ENCODE measurements around the gene FOXP1.
A peak's percentile ranks its signal among the peaks of the same experiment; 100 is the strongest.

Gene FOXP1

GRCh38 chr3:71250026-71250425, 333.5 kb downstream of the FOXP1 start:
- DNase-seq, result no peak

GRCh38 chr3:71247958-71248335, 335.6 kb downstream of the FOXP1 start:
- no peak for DNase-seq

- DNase-seq, result no peak
These were observed 336.1 kb downstream of the FOXP1 start for GRCh38 chr3:71247221-71247957.

GRCh38 chr3:71245971-71246880, 337.3 kb downstream of the FOXP1 start:
- DNase-seq, result no peak

- no peak for DNase-seq
These were observed 338.6 kb downstream of the FOXP1 start for GRCh38 chr3:71244826-71245488.

DNA sequence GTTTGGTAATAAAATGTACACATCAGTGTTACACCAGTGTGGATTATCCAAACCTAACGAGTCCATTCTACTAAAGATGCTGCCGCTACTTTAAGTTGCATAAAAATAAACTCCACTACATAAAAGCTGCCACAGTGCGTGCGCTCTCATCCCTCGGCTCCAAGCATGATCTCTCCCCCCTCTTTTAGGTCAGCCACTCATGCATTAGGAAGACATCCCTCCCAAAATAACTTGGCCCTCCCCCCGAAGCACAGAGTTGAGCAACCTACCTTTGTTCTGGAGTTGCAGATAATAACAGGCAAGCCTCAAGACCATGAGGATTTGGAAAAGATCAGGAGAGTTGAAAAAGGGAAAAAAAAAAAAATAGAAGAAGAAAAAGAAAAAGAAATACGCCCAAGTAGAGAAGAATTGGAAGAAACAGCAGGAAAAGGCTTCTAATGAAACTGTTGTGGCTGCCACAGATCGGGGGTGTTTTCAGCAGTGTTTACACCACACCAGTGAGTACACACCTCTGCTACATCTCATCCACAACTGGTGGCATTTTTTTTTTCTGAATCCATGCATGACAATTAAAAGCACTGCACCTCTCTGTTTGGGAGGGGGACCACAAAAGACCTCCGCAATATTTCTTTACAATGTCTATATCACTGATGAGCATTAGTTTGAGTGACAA, 339.2 kb downstream of the FOXP1 start:
- DNase-seq, result no peak

DNA sequence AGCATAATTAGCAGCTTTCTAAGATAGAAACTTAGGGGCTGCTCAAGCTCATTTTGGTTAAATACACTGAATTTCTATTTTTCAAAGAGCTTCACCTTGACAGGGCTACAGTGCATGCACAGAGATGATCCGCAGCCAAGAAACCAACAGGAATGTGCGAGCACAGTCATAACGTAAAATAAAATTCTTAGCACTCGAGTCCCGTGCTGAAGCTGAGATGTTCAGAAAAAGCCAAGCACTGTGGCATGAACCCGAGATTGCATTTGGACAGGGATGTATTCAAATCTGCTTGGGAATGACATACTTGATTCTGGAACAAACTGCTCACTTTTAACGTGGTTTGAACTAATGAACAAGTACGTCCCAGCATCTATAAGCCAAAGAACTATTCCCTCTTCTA, 340.3 kb downstream of the FOXP1 start:
- no peak for DNase-seq

DNA sequence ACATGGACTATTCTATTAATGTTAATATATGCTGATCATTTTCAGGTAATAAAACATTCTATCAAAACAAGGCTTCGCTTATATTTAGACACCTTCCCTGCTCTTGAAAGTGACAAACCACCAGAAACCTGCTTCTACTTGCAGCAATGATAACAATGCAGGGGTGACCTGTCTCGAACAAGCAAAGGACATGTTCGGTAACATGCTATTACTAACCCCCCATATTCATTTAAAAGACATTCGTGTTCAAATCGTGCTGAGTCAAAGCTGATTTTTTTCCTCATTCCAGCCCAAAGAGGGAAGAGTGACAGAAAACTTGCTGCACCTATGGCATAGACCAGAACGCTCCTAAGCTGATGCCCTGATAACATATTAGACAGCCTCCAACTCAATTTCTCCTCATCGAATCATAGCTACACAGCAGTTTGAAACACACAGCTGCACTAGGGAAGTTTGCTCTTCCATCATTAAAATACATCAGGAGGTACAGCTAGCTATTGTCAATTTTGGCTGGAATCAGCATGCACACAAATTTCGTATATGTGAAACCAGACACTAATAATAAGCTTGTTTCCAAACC, 341.5 kb downstream of the FOXP1 start:
- DNase-seq, result no peak

DNA sequence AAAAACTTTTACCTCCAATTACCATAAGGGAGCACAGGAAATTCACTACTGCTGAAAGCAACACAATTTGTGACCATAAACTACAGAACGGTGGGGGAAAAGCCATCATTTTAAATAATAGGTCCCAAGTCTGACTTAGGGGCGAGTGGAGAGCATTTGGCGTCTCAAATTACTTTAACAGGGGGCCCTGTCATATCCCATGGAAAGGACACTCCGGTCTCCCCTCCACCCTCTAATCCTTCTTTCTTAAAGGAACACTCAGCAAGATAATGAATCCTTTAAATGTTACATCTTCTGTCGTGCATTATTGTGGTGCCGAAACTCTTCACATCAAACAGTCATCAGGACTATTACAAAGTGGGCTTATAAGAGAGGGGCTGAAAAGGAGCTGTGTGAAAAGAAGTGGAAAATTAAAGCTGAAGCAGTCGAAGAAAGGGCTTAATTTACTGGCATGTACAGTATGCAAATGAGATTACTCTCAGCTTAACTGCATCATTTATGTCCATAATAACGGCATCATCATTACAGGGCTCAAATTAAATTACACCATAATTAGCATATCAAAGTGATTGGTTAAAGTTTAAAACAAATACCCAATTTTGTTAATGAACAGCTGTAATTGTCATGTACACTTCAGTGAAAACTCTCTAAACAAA, 342.2 kb downstream of the FOXP1 start:
- DNase-seq, result no peak

DNA sequence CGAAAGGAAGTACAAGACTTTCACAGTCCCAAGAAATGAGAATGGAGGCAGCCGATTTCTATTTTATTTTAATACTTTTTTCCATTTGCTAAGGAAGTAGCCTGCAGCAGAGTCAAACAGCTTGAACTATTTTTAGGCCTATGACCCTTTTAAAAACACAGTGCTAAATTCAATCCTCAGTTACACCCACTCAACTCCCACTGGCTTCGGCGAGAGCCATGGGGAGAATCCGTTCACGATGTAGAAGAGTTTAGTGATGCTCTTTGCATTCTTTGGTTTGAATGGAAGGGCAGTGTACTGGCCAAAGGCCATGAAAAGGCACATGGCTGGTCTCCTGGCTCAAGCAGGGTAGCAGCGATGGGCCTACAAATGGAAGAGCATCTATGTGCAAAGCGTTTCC, 343.5 kb downstream of the FOXP1 start:
- no peak for DNase-seq

DNA sequence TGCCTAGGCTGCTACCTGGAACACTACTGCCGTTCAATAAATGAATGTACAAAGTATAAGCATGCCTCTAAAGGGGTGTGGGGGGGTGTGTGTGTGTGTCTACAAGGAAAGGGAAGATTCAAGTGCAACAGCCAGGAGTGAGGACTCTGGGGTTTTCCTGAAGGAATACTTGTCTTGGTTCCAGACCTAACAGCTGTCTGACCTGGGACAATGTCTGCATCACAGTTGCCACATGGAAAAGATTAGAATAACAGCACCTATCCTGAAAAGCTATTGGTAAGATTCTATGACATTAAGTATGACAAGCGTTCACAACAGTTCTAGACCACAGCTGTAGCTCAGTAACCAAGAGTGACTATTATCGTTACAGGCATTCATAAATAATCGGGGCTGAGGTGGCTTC, 345.2 kb downstream of the FOXP1 start:
- DNase-seq, result no peak

DNA sequence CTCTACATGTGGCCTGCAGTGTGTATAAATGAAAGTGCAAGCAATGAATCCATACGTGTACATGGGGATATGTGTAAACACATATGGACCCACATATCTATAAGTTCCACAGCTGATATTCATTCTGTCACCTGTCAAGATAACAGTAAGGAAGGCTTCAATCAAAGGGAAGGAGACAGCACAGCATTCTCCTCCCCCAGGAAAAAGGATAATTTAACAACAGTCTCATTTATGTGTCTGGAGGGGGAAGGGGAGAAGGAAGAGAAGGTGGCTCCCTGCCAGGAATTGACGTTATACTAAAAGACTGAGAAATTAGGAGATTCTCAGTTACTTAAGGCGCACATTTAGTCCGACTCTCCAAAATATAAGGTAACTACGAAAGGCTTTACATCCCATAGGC, 345.9 kb downstream of the FOXP1 start:
- DNase-seq, result no peak

DNA sequence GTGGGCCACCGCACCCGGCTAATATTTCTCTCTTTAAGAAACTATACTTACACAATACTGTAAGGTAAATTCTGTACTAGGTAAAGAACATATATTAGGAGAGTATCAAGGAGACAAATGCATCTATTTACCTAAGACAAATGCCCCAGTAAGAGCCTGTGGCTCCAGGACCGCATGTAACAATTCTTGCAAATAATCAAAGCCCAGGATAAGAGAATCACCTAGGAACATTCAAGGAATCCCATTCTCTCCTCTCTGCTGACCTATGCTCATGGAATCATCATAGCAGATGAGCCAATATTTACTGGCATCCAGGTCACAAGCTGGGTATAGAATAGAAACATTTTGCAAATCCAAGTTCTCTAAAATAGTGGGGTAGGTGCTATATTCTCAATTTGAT, 347.7 kb downstream of the FOXP1 start:
- DNase-seq, result no peak

DNA sequence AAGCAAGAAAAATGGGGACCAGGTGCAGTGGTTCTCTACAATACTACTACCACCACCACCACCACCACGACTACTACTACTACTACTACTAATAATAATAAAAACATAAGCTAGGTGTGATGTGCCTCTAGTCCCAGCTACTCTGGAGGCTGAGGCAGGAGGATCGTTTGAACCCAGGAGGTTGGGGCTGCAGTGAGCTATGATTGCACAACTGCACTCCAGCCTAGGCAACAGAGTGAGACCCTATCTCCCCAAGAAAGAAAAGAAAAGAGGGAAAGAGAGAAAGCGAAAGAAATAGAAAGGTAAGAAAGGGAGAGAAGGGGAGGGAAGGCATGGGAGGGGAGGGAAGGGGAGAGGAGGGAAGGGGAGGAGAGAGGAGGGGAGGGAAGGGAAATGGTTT, 350.6 kb downstream of the FOXP1 start:
- DNase-seq, result no peak

GRCh38 chr3:71232175-71232679, 351.3 kb downstream of the FOXP1 start:
- DNase-seq, result no peak

GRCh38 chr3:71231680-71232079, 351.8 kb downstream of the FOXP1 start:
- no peak for DNase-seq

- DNase-seq, result no peak
These were observed 353.4 kb downstream of the FOXP1 start for GRCh38 chr3:71229905-71230657.

- no peak for DNase-seq
These were observed 355.2 kb downstream of the FOXP1 start for GRCh38 chr3:71228156-71228866.

- no peak for DNase-seq
These were observed 356.3 kb downstream of the FOXP1 start for GRCh38 chr3:71227270-71227661.

DNA sequence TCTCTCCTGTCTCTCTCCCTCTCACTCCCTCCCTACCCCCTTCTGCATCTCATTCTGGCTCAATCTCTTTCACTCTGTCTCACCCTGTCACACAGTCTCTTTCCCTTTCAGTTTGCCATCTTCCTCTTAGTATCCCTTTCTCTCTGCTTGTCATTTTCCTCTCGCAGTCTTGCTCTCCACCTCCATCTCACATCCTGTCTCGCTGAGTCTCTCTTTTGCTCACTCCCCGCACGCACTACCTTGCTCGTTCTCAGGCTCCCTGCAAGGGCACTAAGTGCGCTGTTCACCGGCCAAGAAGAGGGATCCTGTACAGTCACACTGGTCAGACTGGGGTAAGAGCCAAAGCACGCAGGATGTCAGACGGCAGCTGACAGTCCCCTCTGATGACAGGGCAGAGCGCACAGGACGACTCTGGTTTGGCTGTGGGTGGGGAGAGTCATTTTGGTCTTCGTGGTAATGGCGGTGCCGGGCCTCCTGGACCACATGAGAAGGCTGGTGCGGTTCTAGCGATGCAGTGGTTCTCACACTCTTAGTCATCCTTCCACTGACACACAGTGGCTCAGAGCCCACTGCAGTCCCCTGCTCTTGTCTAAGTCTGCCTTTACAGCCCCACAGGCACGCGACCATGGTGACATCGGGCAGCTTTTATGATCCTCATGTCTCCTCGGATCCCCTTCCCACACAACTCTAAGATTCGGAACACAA, 356.8 kb downstream of the FOXP1 start:
- DNase-seq, result peak; percentile 88
